Cardiac fibroblast (primary cell): Measurements from ENCODE around the gene SLC27A3.

Experiments
- DNase-seq, 2 donors: peaks; one replicate each; pipeline versions ENCODE4 v3.0.0 to v3.0.0-alpha.2; 2010; ENCODE audit warnings: low read depth in 2 of 2
- H3K4me3 ChIP-seq, 2 donors: replicated peaks in 1 of 2; 1 replicate in 1 of 2; 2 replicates in 1 of 2; pipeline ENCODE4 v1.5.1; 2011; ENCODE audit warnings: low read depth in 2 of 2, low read length in 2 of 2, mild to moderate bottlenecking in 2 of 2, moderate library complexity in 1 of 2
- TF ChIP-seq, protein P1 (sequence below): IDR thresholded peaks from one replicate; pipeline ENCODE4 v1.5.1; 2011; ENCODE audit warnings: low read depth, mild to moderate bottlenecking, low read length, inconsistent platforms

Gene SLC27A3

DNA sequence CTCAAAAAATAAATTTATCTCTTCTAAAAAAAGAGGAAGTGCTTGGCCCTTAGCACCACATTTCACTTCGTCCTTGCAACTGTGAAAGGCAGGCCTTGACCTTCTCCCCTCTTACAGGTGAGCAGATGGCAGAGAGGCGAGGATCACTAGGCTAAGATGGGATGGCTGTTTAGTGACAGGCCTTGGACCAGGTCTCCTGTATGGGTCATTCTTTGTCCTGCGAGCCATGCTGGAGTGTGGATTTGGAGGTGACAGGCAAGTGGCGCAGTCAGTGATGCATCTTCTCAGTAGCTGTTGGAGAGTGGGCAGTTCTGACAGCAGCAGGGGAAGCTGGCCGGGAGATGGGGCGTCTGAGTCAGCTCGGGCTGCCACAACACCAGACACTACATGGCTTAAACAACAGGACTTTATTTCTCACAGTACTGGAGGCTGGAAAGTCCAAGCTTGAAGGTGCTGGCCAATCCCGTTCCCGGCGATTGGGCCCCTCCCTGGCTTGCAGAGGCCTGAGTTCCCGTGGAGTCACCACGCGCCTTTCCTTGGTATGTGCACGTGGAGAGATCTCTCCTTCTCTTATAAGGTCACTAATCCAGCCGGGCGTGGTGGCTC lies 16.5 kb downstream of the SLC27A3 start:
- TF ChIP-seq, protein P1, sequence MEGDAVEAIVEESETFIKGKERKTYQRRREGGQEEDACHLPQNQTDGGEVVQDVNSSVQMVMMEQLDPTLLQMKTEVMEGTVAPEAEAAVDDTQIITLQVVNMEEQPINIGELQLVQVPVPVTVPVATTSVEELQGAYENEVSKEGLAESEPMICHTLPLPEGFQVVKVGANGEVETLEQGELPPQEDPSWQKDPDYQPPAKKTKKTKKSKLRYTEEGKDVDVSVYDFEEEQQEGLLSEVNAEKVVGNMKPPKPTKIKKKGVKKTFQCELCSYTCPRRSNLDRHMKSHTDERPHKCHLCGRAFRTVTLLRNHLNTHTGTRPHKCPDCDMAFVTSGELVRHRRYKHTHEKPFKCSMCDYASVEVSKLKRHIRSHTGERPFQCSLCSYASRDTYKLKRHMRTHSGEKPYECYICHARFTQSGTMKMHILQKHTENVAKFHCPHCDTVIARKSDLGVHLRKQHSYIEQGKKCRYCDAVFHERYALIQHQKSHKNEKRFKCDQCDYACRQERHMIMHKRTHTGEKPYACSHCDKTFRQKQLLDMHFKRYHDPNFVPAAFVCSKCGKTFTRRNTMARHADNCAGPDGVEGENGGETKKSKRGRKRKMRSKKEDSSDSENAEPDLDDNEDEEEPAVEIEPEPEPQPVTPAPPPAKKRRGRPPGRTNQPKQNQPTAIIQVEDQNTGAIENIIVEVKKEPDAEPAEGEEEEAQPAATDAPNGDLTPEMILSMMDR: no peak
- no peak overlapping the region for H3K4me3 ChIP-seq
- peak; percentile 41 to 63 for DNase-seq

DNA sequence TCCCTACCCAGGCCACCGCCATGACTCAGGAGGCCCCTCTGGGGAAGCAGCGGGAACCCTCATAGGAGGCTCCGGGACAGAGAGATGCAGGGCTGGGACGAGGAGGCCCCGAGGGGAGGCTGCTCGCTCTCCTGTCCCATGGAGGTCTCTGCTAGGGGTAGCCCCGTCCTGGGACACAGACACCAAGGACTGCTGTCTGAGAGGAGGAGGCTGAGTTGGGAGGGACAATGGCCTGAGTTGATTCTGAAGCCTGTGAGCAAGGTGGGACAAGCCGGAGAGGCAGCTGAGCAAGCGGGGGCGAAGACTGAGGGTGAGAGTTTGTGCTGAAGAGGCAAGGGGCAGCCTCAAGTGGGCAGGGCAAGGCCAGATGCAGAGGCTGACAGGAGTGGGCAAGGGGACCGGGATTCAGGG lies 17.4 kb downstream of the SLC27A3 start:
- no peak overlapping the region for H3K4me3 ChIP-seq
- DNase-seq: no peak
- TF ChIP-seq, protein P1: no peak

DNA sequence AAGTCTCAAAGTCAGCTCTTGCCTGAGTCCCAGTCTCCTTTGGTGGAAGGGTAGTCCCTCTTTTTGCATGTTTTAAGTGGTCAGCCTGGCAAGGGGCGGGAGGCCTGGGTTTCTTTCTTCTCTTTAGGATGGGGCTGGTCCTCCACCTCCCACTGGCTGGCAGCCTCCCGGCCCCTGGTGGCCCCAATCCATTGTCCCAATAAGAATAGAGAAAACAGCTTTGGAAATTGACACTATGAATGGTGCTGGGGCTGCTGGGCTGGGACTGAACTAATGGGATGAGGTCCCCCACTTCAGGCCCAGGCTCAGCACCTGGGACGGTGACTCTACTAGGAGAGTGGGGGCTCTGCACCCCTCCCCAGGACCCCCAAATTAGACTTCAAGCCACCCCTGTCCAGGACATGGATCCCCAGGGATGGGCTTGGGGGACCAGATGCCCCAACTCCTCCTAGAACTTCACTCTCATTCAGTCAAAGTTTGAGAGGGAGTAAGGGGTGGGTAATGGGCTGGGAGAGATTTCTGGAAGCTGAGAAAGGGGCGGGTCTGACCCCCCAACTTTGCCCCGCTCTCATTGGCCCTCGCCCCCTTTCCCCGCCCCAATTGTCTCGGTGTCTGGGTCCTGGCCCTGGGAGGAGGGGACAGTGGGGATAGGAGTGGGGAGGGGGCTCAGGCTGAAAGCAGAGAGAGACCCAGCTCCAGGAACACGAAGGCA lies 18.2 kb downstream of the SLC27A3 start:
- no peak overlapping the region for H3K4me3 ChIP-seq
- no peak for DNase-seq
- TF ChIP-seq, protein P1: no peak

DNA sequence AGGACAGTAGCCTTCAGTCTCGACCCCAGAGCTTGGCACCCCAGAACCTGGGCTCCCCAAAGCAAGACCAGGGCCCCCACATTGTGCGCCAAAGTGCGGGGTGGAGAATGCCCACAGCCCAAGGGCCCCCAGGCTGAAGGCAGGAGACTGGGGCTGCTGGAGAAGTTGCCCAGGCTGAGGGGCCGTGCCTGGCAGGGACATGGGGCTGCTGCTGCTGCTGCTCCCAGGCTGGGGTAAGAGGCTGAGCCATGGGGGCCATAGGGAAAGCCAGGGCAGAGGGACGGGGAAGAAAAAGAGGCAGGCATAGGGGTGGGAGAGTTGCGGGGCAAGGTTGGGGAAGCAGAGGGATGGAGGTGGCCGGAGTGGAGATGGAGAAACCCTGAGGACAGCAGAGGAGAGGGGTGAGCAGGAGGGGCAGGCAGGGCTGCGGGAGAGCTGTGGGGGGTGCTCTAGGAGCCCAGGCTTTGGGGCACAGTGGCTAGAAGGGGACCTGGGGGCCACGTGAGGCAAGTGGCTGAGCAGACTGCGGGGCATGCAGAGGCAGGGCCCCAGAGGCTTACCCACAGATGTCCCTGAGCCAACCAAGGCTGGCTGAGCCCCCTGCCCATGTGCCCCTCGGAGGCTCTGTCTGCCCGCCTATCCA lies 18.9 kb downstream of the SLC27A3 start:
- TF ChIP-seq, protein P1: no peak
- DNase-seq: no peak

DNA sequence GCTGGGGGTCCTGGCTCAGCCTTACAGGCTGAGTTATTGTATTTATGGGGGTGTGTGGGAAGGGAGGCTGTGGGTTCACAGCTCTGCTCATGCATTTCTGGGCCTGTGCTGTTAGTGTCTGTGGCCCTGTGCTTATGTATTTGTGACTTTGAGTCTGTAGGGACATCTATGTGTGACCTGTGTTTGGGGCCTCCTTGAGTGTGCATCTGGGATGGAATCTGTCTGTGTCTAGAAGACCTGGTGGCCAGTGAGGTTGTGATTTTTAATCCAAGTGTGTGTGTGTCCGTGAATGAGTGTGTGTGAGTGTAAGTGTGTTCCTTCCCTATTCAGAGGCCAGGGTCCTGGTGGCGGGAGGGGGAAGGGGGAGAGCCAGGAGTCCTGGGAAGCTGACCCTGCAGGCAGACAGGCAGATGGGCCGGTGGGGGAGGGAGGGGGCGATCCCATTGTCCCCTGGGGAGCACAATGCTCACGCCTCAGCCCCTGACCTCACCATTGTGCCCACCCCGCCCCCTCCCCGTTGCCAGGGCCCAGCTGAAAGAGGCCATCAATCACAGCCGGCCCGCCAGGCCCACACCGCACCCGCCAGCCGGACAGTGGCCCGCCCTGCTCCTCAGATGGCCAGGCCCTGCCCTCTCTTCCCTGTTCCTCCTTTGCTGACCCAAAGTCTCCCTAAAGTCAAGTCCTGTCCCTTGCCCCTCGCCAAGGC lies 19.6 kb downstream of the SLC27A3 start:
- TF ChIP-seq, protein P1: no peak
- H3K4me3 ChIP-seq: no peak overlapping the region
- no peak for DNase-seq

More for the DNA sequence above, 18.9 kb downstream of the SLC27A3 start:
- H3K4me3 ChIP-seq: no peak overlapping the region

DNA sequence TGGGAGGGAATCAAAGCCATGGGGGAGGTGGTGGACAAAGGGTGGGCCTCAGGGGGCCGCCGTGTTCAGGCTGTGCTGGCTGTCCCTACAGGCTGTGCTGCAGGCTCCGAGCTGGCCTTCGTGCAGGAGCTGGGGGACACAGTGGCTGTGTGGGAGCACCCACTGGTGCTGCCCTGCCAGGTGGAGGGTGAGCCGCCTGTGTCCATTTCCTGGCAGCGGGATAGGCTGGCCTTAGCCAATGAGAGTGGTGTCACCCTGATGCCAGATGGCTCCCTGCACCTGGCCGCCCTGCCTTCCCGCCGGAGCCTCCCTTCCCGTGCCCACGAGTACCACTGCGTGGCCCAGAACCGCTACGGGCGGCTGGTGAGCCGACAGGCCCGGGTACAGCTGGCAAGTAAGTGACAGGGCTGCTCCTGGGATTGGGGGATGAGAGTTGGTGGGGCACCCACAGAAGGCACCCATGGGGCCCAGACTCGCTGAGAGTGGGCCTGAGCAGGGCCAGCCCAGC lies 20.2 kb downstream of the SLC27A3 start:
- DNase-seq: no peak
- H3K4me3 ChIP-seq: no peak overlapping the region
- TF ChIP-seq, protein P1: no peak
